Calu3 (cell line): ENCODE data around the gene KCNJ10. TPM values are rescaled to one million over a fixed set of nuclear protein-coding genes. Genes with fewer than 3 reads are reported as not detected.

Experiments used
- BruUV-seq: library from RNA; stranded (reverse); fragments of 400-500 nt; replicated peaks from 2 replicates; lab custom pipeline; 2021; lab: Mats Ljungman, UMichigan
- CTCF ChIA-PET: fragments of 300-600 bp; sonication (Branson Sonifier 250); formaldehyde crosslinking; loops from one replicate; lab custom pipeline; 2022; ENCODE audit warnings: antibody characterized with exemption; lab: Charles Lee
- DNase-seq: peaks from one replicate; pipeline ENCODE4 v3.0.0; 2022
- H3K27ac Mint-ChIP-seq: one replicate; pipeline ENCODE4 v1.8.0; 2022; ENCODE audit warnings: mixed read lengths; ENCODE audit not compliant: unreplicated experiment
- H3K27me3 Mint-ChIP-seq: one replicate; pipeline ENCODE4 v1.8.0; 2022; ENCODE audit warnings: mixed read lengths; ENCODE audit not compliant: unreplicated experiment
- H3K36me3 Mint-ChIP-seq: one replicate; pipeline ENCODE4 v1.8.0; 2022; ENCODE audit warnings: mild to moderate bottlenecking, moderate library complexity, mixed read lengths; ENCODE audit not compliant: insufficient read depth, unreplicated experiment
- H3K4me1 Mint-ChIP-seq: one replicate; pipeline ENCODE4 v1.8.0; 2022; ENCODE audit warnings: mild to moderate bottlenecking, low read depth, mixed read lengths; ENCODE audit not compliant: unreplicated experiment
- H3K4me3 Mint-ChIP-seq: one replicate; pipeline ENCODE4 v1.8.0; 2022; ENCODE audit warnings: mild to moderate bottlenecking, low read depth, moderate library complexity, mixed read lengths; ENCODE audit not compliant: unreplicated experiment
- H3K9me3 Mint-ChIP-seq: one replicate; pipeline ENCODE4 v1.8.0; 2022; ENCODE audit warnings: low read depth, mixed read lengths; ENCODE audit not compliant: unreplicated experiment
- intact Hi-C: fragments of 100-400 bp; cut with micrococcal nuclease; formaldehyde crosslinking; loops from one replicate; pipeline ENCODE4 v1.10.0; 2022; ENCODE audit not compliant: unreplicated experiment
- total RNA-seq: library from RNA; stranded (reverse); gene quantifications from 2 replicates; pipeline ENCODE4 v1.2.3, GENCODE V29; 2022
- TF ChIP-seq, protein P1 (sequence below): fragments of 200-600 bp; IDR thresholded peaks from one replicate; pipeline ENCODE4 v1.8.0; 2022; ENCODE audit warnings: antibody characterized with exemption; ENCODE audit not compliant: unreplicated experiment

The KCNJ10 gene
- total RNA-seq, 1 experiment from 2014 or later: not detected

DNA sequence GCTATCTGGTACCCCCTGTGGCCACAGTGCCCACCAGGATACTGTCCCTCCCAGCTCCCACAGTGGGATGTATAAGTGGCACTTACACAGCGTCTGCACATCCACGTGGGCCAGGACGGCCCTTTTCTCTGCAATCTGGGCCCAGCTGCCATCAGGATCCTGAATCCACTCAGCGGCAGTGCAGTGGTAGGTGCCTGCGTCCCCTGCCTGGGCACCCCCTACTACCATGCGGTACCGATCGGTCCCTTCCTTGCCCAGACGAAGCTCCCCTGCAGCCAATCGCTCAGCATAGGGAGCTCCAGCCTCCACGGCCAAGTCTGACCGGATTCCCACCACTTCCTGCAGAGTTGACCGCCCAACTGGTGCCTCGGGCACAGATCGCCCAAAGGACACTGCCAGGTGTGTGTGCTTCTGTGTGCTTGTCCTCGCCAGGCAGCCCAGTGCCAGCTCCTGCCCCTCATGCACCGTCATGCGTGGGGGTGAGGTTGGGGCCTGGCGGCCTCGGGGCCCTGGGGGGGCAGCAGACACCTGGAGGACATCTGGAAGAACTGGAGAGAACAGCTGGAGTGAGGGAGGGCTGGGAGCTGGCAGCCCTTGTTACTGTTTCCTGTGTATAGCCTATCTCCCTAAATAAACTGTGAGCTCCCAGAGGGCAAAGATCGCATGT lies 23.8 kb upstream of the KCNJ10 start:
- BruUV-seq: no TSS peak
- no peak overlapping the region for H3K27ac Mint-ChIP-seq
- H3K36me3 Mint-ChIP-seq: peaks cover 14% of the 10 kb centered on the region
- H3K4me1 Mint-ChIP-seq: peaks cover 11% of the 10 kb centered on the region
- H3K9me3 Mint-ChIP-seq: no peaks in the 10 kb centered on the region
- CTCF ChIA-PET: no interaction called here
- TF ChIP-seq, protein P1, sequence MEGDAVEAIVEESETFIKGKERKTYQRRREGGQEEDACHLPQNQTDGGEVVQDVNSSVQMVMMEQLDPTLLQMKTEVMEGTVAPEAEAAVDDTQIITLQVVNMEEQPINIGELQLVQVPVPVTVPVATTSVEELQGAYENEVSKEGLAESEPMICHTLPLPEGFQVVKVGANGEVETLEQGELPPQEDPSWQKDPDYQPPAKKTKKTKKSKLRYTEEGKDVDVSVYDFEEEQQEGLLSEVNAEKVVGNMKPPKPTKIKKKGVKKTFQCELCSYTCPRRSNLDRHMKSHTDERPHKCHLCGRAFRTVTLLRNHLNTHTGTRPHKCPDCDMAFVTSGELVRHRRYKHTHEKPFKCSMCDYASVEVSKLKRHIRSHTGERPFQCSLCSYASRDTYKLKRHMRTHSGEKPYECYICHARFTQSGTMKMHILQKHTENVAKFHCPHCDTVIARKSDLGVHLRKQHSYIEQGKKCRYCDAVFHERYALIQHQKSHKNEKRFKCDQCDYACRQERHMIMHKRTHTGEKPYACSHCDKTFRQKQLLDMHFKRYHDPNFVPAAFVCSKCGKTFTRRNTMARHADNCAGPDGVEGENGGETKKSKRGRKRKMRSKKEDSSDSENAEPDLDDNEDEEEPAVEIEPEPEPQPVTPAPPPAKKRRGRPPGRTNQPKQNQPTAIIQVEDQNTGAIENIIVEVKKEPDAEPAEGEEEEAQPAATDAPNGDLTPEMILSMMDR: no peak
- H3K4me3 Mint-ChIP-seq: no peak overlapping the region
- intact Hi-C loops: no loop called here
- no peaks in the 10 kb centered on the region for H3K27me3 Mint-ChIP-seq
- no peak for DNase-seq

DNA sequence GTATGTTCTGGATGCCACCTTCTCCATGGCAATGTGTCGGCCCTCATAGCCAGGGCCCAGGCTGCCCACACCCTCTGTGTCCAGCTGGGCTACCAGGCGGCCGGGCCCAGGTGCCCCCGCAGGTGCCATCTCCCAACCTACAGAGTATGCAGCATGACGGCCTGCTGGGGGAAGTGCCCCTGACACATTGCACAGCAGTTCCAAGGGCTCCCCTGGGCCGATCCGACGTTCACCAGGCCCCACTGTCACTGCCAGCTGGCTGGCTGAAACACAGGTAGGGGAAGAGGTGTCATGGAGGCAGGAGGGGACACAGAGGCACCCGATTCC lies 23.1 kb upstream of the KCNJ10 start:
- Mint-ChIP-seq H3K27ac (no peak overlapping the region), H3K36me3 (peaks cover 7% of the 10 kb centered on the region), H3K27me3 (no peaks in the 10 kb centered on the region), H3K4me3 (no peak overlapping the region), H3K4me1 (peaks cover 11% of the 10 kb centered on the region), H3K9me3 (no peaks in the 10 kb centered on the region)
- BruUV-seq: no TSS peak
- CTCF ChIA-PET: no interaction called here
- DNase-seq: no peak
- TF ChIP-seq, protein P1: no peak
- intact Hi-C loops: no loop called here

DNA sequence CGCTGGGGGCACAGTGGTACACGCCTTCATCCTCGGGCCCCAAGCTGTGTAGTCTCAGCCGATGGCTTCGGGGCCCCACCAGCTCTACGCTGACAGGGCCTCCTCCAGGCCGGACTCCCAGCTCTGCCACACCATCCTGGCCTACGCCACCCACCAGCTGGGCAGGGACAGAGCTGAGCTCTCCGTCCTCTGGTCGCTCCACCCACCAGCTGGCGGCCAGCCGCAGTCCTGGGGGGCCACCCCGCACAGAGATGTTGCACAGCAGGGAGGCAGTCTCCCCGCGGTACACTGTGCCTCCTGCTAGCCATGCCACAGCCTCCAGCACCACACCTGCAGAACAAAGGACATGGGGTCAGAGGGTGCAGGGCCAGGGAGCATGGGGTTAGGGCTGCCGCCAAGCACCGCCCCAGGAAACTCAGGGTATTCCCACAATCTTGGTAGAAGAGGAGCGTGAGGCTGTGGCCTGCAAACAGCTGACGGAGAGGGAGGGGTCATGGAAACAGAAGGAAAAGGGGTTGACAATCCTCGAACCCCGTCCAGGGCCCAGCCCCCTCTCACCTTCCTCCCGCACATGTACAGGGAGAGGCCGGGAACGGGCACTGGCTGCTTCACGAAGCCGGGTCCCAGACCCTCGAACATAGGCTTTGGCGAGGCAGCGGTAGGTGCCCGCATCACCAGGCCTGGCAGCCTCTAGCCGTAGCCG lies 22.6 kb upstream of the KCNJ10 start:
- peaks cover 2% of the 10 kb centered on the region for H3K36me3 Mint-ChIP-seq
- peaks cover 6% of the 10 kb centered on the region for H3K4me1 Mint-ChIP-seq
- TSS peak; percentile 31 for BruUV-seq
- TF ChIP-seq, protein P1: no peak
- H3K4me3 Mint-ChIP-seq: no peak overlapping the region
- H3K27me3 Mint-ChIP-seq: no peaks in the 10 kb centered on the region
- no peak for DNase-seq
- H3K9me3 Mint-ChIP-seq: no peaks in the 10 kb centered on the region
- CTCF ChIA-PET: no interaction called here
- intact Hi-C loops: no loop called here
- H3K27ac Mint-ChIP-seq: no peak overlapping the region

DNA sequence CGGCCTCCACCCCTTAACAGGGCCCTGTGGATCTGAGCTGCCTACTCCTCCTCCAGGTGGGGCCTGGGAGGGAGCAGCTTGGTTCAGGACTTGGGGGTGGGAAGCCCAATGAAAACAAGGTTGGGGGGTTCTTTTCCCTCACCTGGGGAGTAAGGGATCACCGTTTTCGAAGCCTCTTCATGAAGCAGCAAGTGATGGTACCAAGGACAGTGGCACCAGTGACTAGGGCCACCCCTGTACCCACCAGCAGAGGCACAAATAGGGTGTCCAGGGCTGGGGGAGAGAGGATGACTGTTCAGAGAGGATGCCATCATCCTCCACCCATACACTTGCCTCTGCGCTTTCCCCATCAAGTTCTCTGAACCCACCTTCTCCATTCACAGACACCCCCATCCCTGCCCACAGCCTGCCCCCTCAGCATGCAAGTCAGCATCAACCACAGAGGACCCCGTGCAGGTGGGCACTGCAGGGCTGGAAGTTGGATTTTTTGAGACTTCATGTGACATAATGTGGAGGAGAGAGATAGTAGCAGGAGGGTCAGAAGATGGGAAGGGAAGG lies 21.8 kb upstream of the KCNJ10 start:
- intact Hi-C loops: no loop called here
- BruUV-seq: no TSS peak
- H3K27ac Mint-ChIP-seq: no peak overlapping the region

More for the DNA sequence above, 21.8 kb upstream of the KCNJ10 start:
- H3K36me3 Mint-ChIP-seq: no peaks in the 10 kb centered on the region
- CTCF ChIA-PET: no interaction called here
- H3K27me3 Mint-ChIP-seq: no peaks in the 10 kb centered on the region
- no peak overlapping the region for H3K4me3 Mint-ChIP-seq
- TF ChIP-seq, protein P1: no peak
- no peaks in the 10 kb centered on the region for H3K4me1 Mint-ChIP-seq
- no peaks in the 10 kb centered on the region for H3K9me3 Mint-ChIP-seq
- DNase-seq: no peak
